Activated CD4-positive, alpha-beta T cell treated with anti-CD3 and anti-CD28 coated beads, Interleukin-2, amount 50 U/mL, for 48 hours (primary cell): ENCODE results near the gene STARD7.

Experiments used
- DNase-seq, 2 experiments: peaks; one replicate each; pipeline ENCODE4 v3.0.0-alpha.2; 2020

Gene STARD7

GRCh38 chr2:96146153-96146880, 62.3 kb downstream of the STARD7 start:
- peak; percentile 92 to 95 for DNase-seq

- DNase-seq, result no peak
Observed at GRCh38 chr2:96145848-96146152, 62.8 kb downstream of the STARD7 start.

- DNase-seq, result peak; percentile 93
Observed at GRCh38 chr2:96145036-96145847, 63.4 kb downstream of the STARD7 start, which contains the start of gene DUSP2. DUSP2 (minus strand) TSS chr2:96145440; CDS start chr2:96145354, 86 bp downstream.

GRCh38 chr2:96144481-96145035, 64.1 kb downstream of the STARD7 start:
- peak; percentile 52 to 55 for DNase-seq

DNA sequence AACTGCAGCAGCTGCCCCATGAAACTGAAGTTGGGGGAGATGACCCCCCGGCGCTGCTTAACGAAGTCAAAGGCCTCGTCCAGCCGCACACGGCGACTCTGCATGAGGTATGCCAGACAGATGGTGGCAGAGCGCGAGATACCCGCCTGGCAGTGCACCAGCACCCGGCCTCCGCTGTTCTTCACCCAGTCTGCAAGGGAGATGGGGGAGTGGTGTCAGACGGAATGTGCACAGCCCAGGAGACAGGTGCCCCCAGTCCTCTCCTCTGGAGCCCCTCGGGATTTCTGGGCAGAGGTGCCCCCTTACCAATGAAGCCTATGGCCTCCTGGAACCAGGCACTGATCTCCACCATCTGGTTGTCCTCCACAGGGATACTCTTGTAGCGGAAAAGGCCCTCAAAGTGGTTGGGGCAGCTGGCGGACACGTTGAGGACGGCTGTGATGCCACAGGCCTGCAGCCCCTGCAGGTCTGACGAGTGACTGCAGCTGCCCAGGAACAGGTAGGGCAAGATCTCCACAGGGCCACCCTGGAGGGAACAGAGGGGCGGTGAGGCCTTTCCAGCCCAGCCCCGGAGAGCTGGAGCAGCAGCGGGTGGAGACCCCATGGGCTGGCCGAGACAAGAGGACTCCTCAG, 64.7 kb downstream of the STARD7 start:
- DNase-seq, result peak; percentile 42 to 56

DNA sequence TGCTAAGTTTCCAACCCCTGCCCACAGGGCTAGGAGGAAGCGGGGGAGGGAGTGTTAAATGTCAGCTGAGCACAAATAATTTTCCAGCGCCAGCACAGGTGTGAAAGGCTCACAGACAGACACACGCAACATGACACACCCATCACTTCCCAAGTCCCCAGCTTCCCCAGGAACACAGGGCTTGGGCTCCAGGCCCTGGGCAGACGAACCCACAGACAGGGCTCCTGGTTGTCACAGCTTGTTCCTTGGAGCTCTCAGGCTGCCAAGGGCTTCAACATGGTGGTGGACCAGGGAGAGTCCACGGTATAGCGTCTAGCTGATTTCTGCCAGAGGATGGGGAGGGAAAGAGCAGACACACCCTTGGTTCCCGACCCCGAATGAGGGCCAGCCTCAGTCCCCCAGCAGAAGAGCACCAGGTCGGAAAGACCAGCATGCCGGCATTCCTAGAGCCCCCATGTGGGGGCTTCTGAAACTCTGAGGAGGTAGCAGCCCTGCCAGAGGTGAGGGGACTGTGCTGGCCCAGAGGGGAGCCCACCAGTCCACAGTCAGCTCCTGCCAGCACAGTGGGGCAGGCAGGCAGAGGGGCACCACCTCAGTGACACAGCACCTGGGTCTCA, 65.3 kb downstream of the STARD7 start:
- peak; percentile 50 to 58 for DNase-seq

GRCh38 chr2:96142217-96143113, 66.2 kb downstream of the STARD7 start:
- peak; percentile 88 to 91 for DNase-seq

GRCh38 chr2:96141624-96141967, 67.0 kb downstream of the STARD7 start:
- DNase-seq, result peak in 1 of 2 experiments; percentile 51

DNA sequence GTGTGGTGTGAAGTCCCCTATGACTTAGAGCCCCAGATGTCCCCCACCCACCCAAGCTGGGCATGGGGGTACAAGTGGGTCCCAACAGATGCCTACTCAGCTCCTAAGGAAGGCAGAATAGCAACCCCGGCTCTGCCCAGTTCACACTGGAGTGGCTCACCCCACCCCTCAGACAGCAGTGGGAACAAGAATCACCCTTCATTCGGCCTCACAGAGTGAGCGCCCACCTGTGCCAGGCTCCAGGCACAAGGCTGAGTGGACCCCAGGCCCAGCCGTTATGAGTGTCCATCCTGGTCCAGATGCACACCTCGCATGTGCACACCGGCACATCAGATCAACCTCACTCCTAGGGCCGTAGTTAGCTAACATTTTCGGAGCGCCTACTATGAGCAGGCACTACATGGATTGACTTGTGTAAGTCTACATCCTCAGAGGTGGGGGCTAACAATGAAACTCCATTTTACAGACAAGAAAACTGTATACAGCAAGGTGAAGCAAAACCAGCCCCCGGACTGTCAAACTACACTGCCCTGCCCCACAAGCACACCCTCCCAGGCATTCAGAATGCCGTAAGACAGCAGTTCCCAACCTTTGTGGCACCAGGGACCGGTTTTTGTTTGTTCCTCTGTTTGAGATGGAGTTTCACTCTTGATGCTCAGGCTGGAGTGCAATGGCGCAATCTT, 67.5 kb downstream of the STARD7 start:
- peak in 1 of 2 experiments; percentile 45 for DNase-seq

GRCh38 chr2:96139181-96139758, 69.4 kb downstream of the STARD7 start:
- no peak for DNase-seq

- peak; percentile 66 to 71 for DNase-seq
Observed at GRCh38 chr2:96138179-96139145, 70.2 kb downstream of the STARD7 start, which contains the start of gene ASTL. ASTL (minus strand) TSS chr2:96138502; CDS start chr2:96138436, 66 bp downstream.

- no peak for DNase-seq
Observed at GRCh38 chr2:96137321-96138178, 71.1 kb downstream of the STARD7 start.

DNA sequence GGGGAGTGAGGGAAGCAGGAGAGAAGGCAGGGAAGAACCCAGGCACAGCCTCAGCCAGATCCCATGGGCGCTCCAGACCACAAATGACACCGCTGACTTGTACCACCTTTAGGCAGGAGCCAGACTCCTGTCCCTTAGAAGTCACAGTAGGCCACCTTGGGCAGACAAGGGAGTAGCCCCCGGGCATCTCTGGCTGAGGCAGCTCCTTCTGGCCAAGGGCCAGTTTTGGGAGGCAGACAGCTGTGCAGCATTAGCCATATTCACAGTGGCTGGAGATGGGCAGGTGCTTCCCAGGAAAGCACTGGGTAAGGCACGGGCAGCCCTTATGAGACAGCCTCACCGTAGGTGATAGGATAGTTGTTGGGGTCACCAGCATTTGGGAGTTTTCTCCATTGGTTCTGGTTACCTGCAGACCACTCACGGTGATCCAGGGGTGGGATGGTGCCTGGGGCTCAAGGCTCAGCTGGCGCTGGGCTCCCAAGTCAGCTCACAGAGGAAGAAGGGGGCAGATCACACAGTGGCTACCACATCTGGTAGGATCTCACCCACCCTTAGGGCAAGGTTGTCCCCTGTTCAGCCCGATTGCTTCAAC, 72.4 kb downstream of the STARD7 start:
- DNase-seq, result no peak

DNA sequence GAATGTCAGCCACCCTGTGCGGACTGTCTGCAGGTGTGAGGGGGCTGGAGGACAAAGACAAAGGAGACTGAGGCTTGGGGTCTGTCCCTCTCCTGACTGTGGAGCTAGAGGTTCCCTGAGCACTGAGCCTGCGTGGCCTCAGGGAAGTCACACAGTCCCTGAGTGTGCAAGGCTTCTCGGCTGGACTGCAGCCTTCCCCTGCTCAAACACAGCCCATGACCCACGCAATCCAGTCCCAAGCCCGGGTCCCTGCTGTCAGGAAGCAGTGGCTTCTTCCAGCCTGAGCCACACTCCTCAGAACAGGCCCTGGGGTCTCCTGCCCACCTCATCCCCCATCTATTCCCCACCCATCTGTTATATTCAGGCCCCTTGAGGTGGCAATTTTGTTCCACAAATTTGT, 73.0 kb downstream of the STARD7 start:
- no peak for DNase-seq

DNA sequence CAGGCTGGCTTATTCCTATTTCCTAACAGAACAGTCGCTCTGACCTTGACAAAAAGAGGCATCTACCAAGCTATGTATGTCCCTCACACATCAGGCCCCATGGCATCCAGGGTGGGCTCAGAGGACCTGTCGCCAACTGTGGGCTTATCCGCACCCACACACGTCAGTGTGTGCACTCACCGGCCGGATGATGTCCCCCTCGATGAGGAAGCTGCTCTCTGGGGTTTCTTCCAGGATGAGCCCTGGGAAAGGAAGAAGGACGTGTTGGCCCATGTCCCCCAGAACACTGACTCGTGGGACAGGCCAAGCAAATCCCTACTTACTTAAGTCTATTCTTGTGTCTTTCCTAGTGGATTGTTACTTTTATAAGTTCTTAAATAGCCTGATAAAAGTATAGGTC, 73.5 kb downstream of the STARD7 start:
- no peak for DNase-seq
